Caco-2 (cell line): Measurements from ENCODE around the gene ADCY5. TPM values are rescaled to one million over a fixed set of nuclear protein-coding genes. Genes with fewer than 3 reads are reported as not detected.

Experiments
- BruUV-seq: library from RNA; stranded (reverse); fragments of 400-500 nt; replicated peaks from 2 replicates; lab custom pipeline; 2021; lab: Mats Ljungman, UMichigan
- CTCF ChIA-PET: fragments of 300-600 bp; sonication (Branson Sonifier 250); formaldehyde crosslinking; loops from one replicate; lab custom pipeline; 2022; ENCODE audit warnings: antibody characterized with exemption; lab: Charles Lee
- POLR2A ChIA-PET: fragments of 300-600 bp; sonication (Branson Sonifier 250); formaldehyde crosslinking; loops from one replicate; lab custom pipeline; 2022; ENCODE audit warnings: antibody characterized with exemption; lab: Charles Lee
- DNase-seq, 2 experiments: peaks; one replicate each; pipeline versions ENCODE4 v3.0.0 to v3.0.0-alpha.2; 2020 to 2022
- H3K27me3 ChIP-seq: replicated peaks from 2 replicates; pipeline ENCODE4 v1.6.0; 2011; ENCODE audit warnings: low read length; ENCODE audit not compliant: control insufficient read depth, insufficient read depth
- H3K36me3 ChIP-seq: 2 replicates; pipeline ENCODE4 v1.5.1; 2011; ENCODE audit warnings: low read length; ENCODE audit not compliant: control insufficient read depth, insufficient read depth
- H3K4me1 ChIP-seq: fragments of 250-450 bp; sonication (Bioruptor Pico); 2 replicates; pipeline ENCODE4 v1.5.1; 2020; ENCODE audit warnings: mild to moderate bottlenecking
- H3K4me3 ChIP-seq: 2 replicates; pipeline ENCODE4 v1.5.1; 2011; ENCODE audit warnings: low read depth, mild to moderate bottlenecking, control low read depth, low read length
- H3K9me3 ChIP-seq: fragments of 250-450 bp; sonication (Bioruptor Pico); 2 replicates; pipeline ENCODE4 v1.5.1; 2020; ENCODE audit warnings: mild to moderate bottlenecking, moderate library complexity
- H3K27ac Mint-ChIP-seq: one replicate; pipeline ENCODE4 v1.8.0; 2022; ENCODE audit warnings: mixed read lengths; ENCODE audit not compliant: unreplicated experiment
- H3K27me3 Mint-ChIP-seq: one replicate; pipeline ENCODE4 v1.8.0; 2022; ENCODE audit warnings: mixed read lengths; ENCODE audit not compliant: insufficient read depth, unreplicated experiment
- H3K36me3 Mint-ChIP-seq: one replicate; pipeline ENCODE4 v1.8.0; 2022; ENCODE audit warnings: mild to moderate bottlenecking, mixed read lengths; ENCODE audit not compliant: insufficient read depth, unreplicated experiment
- H3K4me1 Mint-ChIP-seq: one replicate; pipeline ENCODE4 v1.8.0; 2022; ENCODE audit warnings: low read depth, mixed read lengths; ENCODE audit not compliant: unreplicated experiment
- H3K4me3 Mint-ChIP-seq: one replicate; pipeline ENCODE4 v1.8.0; 2022; ENCODE audit warnings: mild to moderate bottlenecking, moderate library complexity, mixed read lengths; ENCODE audit not compliant: unreplicated experiment
- H3K9me3 Mint-ChIP-seq: one replicate; pipeline ENCODE4 v1.8.0; 2022; ENCODE audit warnings: mixed read lengths; ENCODE audit not compliant: unreplicated experiment
- CTCF ChIP-seq, 2 experiments: fragments of 200-600 bp in 1 of 2; IDR thresholded peaks; 1 replicate in 1 of 2; 2 replicates in 1 of 2; pipeline versions ENCODE4 v1.5.1 to v1.8.0; 2011 to 2022; ENCODE audit warnings: antibody characterized with exemption in 1 of 2, control low read depth in 1 of 2, inconsistent platforms in 1 of 2, low read depth in 1 of 2, low read length in 1 of 2, mild to moderate bottlenecking in 1 of 2, moderate library complexity in 1 of 2; ENCODE audit not compliant: insufficient read depth in 1 of 2, severe bottlenecking in 1 of 2, unreplicated experiment in 1 of 2
- intact Hi-C: fragments of 100-400 bp; cut with micrococcal nuclease; formaldehyde crosslinking; loops from one replicate; pipeline ENCODE4 v1.10.0; 2022; ENCODE audit not compliant: unreplicated experiment
- total RNA-seq: library from RNA; stranded (reverse); gene quantifications from 2 replicates; pipeline ENCODE4 v1.2.3, GENCODE V29; 2022

ADCY5 gene
- total RNA-seq, 1 experiment from 2014 or later, result 0.91 TPM

DNA sequence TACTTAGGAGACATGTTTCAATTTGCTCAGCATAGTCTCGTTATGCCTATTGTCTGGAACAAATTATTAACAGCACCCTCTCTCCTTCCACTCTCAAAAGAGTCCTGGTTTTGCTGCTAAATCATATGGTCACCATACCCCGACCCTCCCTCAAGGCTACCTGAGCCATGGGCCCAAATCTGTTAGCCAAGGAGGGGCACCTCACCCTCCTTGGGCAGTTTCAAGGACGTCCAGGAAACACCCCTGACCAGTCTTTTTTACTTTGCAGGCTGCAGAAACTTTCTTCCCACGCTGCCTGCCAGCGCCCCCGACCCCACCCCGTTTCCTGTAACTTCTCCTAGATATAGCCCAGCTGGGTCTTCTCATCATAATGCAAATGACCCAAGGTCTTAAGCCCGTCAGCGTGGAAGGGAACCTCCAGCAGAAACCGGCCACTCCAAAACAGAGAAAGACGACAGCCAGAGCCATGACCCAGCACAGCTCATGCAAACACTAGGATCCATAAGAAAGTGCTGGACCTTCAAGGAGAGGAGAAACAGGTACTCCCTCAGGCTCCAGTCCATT lies 62.3 kb downstream of the ADCY5 start:
- Histone ChIP-seq H3K36me3 (no peaks in the 10 kb centered on the region), H3K4me3 (no peak overlapping the region), H3K4me1 (no peaks in the 10 kb centered on the region), H3K27me3 (no peaks in the 10 kb centered on the region), H3K9me3 (no peaks in the 10 kb centered on the region)
- Mint-ChIP-seq H3K27me3 (peaks cover 6% of the 10 kb centered on the region), H3K4me1 (no peaks in the 10 kb centered on the region), H3K27ac (no peak overlapping the region), H3K36me3 (no peaks in the 10 kb centered on the region), H3K9me3 (no peaks in the 10 kb centered on the region), H3K4me3 (no peak overlapping the region)
- intact Hi-C loops, result no loop called here
- no peak for TF ChIP-seq CTCF (IDR thresholded peaks at IDR 0.05; ENCODE audit: insufficient read depth in 1 of 2, low read depth in 1 of 2, low read length in 1 of 2, severe bottlenecking in 1 of 2, unreplicated experiment in 1 of 2)
- CTCF ChIA-PET, result no interaction called here
- no peak for DNase-seq
- POLR2A ChIA-PET, result no interaction called here
- BruUV-seq, result no TSS peak

- ChIA-PET CTCF (interaction anchor here (0.6 kb wide), 1 partner anchor 93 kb away, joined by 3 read pairs; no protein-coding TSS in a partner anchor), POLR2A (no interaction called here)
- intact Hi-C loops, result no loop called here
- Histone ChIP-seq H3K4me3 (no peak overlapping the region), H3K4me1 (no peaks in the 10 kb centered on the region), H3K9me3 (no peaks in the 10 kb centered on the region), H3K27me3 (no peaks in the 10 kb centered on the region), H3K36me3 (no peaks in the 10 kb centered on the region)
- no peaks in the 10 kb centered on the region for H3K9me3 Mint-ChIP-seq
- H3K4me1 Mint-ChIP-seq, result no peaks in the 10 kb centered on the region
- TF ChIP-seq CTCF (IDR thresholded peaks at IDR 0.05; ENCODE audit: insufficient read depth in 1 of 2, low read depth in 1 of 2, low read length in 1 of 2, severe bottlenecking in 1 of 2, unreplicated experiment in 1 of 2), result no peak
- no TSS peak for BruUV-seq
- H3K4me3 Mint-ChIP-seq, result no peak overlapping the region
- H3K27ac Mint-ChIP-seq, result no peak overlapping the region
- H3K36me3 Mint-ChIP-seq, result no peaks in the 10 kb centered on the region
- DNase-seq, result no peak
- H3K27me3 Mint-ChIP-seq, result peaks cover 6% of the 10 kb centered on the region
Measured at GRCh38 chr3:123385981-123386380, 62.9 kb downstream of the ADCY5 start.

- H3K27me3 Mint-ChIP-seq, result peaks cover 6% of the 10 kb centered on the region
- intact Hi-C loops, result no loop called here
- H3K36me3 Mint-ChIP-seq, result no peaks in the 10 kb centered on the region
- no peak overlapping the region for H3K4me3 ChIP-seq
- ChIA-PET POLR2A (no interaction called here), CTCF (interaction anchor here (0.6 kb wide), 2 partner anchors 30 to 94 kb away, joined by 3 to 6 read pairs; no protein-coding TSS in a partner anchor)
- H3K27ac Mint-ChIP-seq, result no peak overlapping the region
- no TSS peak for BruUV-seq
- TF ChIP-seq CTCF (IDR thresholded peaks at IDR 0.05; ENCODE audit: insufficient read depth in 1 of 2, low read depth in 1 of 2, low read length in 1 of 2, severe bottlenecking in 1 of 2, unreplicated experiment in 1 of 2), result no peak
- no peaks in the 10 kb centered on the region for H3K4me1 Mint-ChIP-seq
- no peak overlapping the region for H3K4me3 Mint-ChIP-seq
- no peaks in the 10 kb centered on the region for H3K27me3 ChIP-seq
- H3K4me1 ChIP-seq, result no peaks in the 10 kb centered on the region
- no peak for DNase-seq
- no peaks in the 10 kb centered on the region for H3K9me3 ChIP-seq
- H3K36me3 ChIP-seq, result no peaks in the 10 kb centered on the region
- no peaks in the 10 kb centered on the region for H3K9me3 Mint-ChIP-seq
Measured at GRCh38 chr3:123385499-123385898, 63.4 kb downstream of the ADCY5 start.
